Stimulated activated CD8-positive, alpha-beta memory T cell treated with anti-CD3 and anti-CD28 coated beads, Interleukin-7, amount 100 ng/mL, for 48 hours (primary cell): ENCODE data around the gene GPR137C.
"Not testable (repeated sequence)": the region's sequence is repeated elsewhere in the genome, so short reads cannot be mapped to it uniquely, and the experiment has no call there.

ENCODE experiments used
- DNase-seq, 2 donors: peaks; one replicate each; pipeline ENCODE4 v3.0.0-alpha.2; 2020; ENCODE audit warnings: low read depth in 1 of 2; ENCODE audit errors: extremely low read depth in 1 of 2

The GPR137C gene

DNA sequence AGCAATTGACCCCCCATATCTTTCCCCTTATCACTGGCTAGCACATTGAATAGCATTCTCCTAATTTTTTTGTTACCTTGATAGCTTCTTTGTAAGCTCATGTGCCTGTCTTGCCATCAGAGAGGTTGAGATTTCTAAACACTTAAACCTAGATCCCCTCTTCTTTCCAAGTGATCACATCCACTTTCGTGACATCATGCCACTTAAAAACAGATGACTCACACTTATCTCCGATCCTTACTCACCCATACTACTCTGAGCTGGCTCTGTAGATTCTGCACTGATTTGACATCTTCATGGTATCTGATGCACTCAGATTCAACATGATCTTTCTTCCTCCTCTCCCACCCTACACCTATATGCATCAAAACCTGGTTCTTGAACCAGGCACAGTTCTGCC lies 10.5 kb downstream of the GPR137C start:
- no peak for DNase-seq

DNA sequence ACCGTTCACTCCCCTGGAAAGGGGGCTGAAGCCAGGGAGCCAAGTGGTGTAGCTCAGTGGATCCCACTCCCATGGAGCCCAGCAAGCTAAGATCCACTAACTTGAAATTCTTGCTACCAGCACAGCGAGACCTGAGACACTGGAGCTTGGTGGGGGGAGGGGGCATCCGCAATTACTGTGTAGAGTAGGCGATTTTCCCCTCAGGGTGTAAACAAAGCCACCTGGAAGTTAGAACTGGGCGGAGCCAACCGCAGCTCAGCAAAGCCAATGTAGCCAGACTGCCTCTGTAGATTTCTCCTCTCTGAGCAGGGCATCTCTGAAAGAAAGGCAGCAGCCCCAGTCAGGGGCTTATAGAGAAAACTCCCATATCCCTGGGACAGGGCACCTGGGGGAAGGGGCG lies 15.8 kb downstream of the GPR137C start:
- DNase-seq, result not testable (repeated sequence)

DNA sequence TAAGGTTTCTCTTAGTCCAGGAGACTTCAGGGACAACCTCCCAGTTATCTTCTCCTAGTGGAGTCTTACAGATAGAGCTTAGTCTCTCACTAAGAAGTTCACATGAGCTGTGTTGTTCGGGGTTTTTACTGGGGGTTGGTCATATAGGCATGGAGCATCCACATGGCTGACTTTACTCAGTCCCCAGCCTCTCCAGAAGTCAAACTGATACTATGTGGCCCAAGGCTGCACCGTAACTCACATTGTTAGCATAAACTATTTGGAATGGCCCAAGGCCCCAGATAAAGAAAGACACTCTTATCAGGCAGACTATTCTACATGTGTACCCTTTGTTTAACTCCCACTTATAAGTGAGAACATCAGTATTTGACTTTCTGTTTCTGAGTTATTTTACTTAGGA lies 23.2 kb downstream of the GPR137C start:
- no peak for DNase-seq

DNA sequence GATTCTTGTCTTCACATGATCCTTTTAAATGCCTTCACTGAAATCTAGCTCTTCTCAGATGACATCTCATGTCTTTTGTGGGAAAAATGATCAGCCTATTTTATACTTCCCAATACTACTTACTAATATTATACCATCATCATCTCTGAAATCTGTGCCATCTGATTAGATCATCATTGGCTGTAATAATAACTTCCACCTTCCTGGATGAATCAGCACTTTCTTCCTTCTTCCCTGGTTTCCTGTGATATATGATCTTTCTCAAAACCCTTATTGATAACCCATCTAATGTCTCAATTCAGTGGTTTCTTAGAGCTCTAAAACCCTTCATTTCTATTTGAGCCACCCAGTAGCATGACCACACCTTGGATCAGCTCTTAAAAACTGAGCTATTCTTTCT lies 30.9 kb downstream of the GPR137C start:
- DNase-seq, result no peak

DNA sequence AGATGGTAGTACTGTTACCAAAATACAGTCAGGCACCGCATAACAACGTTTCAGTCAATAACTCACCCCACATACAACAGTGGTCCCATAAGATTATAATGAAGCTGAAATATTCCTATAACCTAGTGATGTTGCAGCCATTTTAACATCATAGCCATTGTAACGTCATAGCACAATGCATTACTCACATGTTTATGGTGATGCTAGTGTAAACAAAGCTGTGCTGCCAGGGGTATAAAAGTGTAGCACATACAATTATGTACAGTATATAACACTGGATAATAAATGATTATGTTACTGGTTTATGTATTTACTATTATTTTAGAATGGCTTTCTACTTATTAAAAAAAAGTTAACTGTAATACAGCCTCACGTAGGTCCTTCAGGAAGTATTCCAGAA lies 37.0 kb downstream of the GPR137C start:
- no peak for DNase-seq

DNA sequence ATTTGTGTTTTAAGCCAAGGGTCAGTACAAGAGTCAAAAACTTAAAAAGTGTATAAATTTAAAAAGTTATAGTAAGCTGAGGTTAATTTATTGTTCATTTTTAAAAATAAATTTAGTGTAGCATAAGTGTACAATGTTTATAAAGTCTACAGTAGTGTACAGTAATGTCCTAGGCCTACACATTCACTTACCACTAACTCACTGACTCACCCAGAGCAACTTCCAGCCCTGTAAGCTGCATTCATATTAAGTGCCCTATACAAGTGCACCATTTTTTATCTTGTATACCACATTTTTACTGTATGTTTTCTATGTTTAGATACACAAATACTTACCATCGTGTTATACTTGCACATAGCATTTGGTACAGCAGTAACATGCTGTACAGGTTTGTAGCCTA lies 37.7 kb downstream of the GPR137C start:
- DNase-seq, result no peak

DNA sequence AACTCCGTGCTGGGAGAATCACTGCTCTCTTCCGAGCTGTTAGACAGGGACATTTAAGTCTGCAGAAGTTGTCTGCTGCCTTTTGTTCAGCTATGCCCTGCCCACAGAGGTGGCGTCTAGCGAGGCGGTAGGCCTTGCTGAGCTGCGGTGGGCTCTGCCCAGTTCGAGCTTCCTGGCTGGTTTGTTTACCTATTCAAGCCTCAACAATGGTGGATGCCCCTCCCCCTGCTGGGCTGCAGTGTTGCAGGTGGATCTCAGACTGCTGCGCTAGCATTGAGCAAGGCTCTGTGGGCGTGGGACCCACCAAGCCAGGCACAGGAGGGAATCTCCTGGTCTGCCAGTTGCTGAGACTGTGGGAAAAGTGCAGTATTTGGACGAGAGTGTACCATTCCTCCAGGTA lies 43.7 kb downstream of the GPR137C start:
- DNase-seq, result no peak

DNA sequence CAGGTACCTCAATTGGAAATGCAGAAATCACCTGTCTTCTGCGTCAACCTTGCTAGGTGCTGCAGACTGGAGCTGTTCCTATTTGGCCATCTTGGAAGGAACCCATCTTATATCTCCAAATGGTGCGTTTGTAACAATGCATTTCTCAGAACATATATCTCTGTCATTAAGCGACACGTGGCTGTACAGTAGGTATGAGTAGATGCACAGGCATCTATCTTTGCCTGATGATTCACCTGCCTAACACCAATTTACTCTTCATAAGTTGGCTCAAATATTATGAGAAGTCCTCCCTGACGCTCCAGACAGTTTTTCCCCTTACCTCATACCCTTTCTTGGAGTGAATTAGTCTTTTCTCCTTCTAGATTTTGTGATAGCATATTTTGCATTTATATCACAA lies 44.2 kb downstream of the GPR137C start:
- no peak for DNase-seq

DNA sequence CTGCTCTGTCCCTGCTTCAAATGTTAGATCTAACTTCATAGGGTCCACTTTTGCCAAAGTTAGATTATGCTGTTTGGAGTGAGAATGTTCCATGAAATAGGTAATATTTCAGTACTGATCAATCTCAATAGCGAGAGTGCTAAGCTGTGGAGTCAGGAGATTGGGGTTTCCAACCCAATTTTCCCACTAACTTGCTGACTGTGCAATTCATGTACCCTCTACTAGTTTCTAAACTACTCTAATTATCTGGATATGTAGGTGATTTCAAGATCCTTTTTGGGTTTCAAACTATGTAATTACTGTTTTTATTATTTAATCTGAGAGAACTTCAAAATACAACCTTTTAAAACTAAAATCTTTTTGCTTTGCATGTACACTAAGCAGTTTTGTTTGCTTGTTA lies 45.9 kb downstream of the GPR137C start:
- DNase-seq, result no peak

DNA sequence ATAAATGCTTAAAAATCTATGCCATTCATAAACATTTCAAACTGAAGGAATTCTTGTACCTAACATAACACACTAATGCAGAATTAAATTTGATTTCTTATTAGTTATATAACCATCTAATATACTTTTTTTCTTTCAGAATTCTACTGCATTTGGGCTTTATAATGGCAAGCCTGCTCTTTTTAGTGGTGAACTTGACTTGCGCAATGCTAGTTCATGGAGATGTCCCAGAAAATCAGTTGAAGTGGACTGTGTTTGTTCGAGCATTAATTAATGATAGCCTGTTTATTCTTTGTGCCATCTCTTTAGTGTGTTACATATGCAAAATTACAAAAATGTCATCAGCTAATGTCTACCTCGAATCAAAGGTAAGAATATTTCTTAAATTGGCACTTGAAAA lies 47.3 kb downstream of the GPR137C start:
- DNase-seq, result no peak

DNA sequence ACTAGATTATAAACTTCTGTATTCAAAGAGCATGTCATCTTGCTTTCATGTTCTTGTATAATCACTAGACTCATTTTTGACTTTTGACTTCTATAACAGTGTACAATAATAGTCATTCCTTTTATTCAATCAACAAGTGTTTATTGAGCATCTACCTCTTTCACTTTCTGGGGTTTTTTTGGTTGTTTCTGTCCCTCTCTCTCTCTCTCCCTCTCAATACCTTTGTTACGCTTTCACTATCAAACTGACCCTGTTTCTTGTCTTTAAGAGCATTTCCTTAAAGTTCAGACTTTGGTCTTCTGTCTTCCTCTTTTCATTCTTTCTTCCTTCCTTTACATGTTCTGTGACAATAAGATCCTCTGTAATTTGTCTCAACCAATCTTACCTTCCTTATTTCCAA lies 49.5 kb downstream of the GPR137C start:
- DNase-seq, result no peak

DNA sequence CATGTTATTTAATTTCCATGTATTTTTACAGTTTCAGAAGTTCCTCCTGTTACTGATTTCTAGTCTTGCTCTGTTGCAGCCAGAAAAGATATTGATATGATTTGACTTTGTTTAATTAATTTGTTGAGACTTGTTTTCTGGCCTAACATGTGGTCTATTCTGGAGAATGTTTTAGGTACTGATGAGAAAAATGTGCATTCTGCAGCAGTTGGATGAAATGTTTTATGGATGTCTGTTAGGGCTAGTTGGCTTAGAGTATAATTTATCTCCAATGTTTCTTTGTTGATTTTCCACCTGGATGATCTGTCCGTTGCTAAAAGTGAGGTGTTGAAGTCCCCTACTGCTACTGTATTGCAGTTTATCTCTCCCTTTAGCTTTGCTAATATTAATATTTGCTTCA lies 54.4 kb downstream of the GPR137C start:
- no peak for DNase-seq

DNA sequence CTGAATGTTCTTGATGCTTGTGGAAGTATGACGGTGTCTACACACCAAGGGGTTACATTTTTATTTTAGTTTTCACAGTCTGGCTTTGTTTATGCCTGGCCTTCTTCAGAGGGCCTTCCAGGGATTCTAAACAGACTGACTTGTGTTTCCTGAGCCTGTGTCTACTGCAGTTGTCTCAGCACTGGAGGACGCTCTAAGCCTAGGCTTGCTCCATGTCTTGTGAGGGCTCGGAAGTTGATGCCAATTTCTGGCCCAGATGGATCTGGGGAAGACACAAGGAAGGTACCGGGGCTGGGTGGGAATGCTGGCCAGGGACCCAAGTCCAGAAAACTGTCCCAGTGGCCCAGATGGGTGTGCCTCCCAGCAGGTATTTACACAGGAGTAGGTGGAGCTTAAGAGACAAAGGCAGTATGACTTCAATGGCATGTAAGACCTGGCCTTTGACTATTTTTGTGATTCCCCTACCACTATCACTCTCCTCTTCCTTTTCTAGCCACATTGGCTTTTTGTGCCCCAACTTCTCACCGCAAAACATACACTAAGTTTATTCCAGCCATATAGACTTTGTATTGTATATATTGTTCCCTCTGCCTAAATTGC lies 56.9 kb downstream of the GPR137C start:
- no peak for DNase-seq

DNA sequence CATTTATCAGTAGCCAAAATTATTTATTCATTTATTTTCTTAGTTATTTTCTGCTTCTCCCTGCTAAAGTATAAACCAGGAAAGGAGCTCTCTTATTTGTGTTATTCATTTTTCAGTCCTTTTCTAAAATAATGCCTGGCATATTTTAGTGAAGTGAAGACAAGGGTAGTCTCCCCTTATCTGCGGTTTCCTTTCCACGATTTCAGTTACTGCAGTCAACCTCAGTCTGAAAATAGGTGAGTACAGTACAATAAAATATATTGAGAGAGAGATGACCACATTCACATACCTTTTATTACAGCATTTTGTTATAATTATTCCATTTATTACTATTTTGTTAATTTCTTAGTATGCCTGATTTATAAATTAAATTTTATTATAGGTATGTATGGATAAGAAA lies 57.6 kb downstream of the GPR137C start:
- DNase-seq, result no peak

DNA sequence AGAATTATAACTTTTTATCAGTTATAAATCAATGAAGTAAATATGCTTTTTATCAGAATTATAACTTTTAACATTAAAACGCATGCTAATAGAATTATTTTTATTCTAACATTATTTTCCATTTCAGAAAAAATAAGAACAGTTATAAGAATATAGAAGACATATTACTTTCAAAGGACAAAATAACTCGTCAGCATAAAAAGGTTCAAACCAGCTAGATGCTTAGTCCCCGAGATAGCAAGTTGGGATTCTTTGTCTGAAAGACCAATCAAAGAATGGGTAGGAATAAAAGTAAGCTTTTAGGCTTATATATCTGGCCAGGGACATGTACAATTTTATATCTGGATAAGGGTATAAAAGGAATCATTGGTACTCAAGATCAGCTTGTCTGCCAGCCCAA lies 66.0 kb downstream of the GPR137C start:
- DNase-seq, result no peak

DNA sequence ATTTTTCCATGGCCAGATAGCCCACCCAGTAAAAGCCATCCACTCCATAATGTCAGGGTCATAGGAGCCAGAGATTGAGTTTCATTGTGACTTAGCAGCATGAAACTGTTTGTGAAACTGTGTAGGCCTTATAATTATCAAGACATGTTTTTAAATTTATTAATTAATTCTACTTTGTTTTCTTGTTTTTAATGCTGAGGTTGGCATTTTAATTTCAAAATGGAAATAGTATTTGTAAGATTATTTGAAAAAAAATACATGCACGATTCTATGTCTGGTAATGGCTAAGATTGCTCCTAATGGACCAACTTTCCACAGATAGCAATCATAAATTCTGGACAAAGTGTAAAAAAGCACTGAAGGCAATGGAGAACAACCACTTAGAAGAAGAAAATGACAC lies 67.1 kb downstream of the GPR137C start:
- no peak for DNase-seq

DNA sequence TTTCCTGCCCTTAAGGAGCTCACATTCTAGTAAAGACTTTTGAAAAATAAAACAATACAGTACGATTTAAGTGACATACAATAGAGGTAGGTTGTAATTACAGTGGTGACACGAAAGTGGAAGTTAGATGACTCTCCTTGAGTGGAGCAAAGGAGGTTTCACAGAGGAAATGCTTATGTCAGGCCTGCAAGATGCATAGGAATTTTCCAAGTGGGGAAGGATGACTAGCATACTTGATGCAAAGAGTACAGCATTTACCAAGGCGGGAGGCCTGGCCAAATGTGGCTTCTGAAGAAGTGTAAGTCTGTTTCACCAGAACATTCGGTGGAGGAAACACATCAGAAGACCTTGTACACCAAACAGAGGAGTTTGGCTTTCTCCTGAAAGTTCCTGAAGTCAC lies 87.5 kb downstream of the GPR137C start:
- peak in 1 of 2 donors; percentile 8 for DNase-seq

DNA sequence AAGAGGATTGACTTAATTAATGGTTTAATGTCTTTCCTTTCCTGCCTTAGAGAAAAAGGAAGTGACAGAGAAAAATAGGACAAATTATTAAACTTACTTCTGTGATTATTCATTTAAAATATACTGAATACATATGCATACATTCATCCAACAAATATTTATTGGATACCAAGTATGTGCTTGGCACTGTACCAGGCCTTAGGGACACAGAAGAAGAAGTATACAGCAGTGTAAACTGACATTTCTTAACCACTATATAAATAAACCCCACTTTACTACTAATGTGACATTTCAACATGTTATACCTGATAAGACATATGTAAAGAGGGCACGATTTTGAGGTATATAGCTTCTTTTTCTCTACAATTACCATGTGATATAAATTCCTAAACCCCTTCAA lies 89.1 kb downstream of the GPR137C start:
- no peak for DNase-seq

DNA sequence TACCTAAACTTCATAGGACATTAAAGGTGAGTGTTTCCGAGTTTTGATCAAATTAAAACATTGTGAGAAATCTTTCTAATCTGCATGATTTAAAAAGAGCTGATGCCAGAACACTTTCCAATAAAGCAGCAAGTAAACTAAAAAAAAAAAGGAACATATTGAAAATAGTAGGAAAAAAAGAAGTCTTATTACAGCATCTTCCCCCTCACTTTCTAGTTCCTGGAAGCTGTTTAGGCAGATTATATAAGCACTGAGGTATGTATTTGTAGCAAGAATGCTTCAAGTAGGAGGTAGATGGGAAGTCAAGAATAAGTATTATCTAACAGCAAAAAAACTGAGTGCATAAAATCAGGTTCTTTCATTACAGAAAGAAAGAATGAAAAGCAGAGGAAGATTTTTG lies 96.9 kb downstream of the GPR137C start:
- DNase-seq, result no peak

DNA sequence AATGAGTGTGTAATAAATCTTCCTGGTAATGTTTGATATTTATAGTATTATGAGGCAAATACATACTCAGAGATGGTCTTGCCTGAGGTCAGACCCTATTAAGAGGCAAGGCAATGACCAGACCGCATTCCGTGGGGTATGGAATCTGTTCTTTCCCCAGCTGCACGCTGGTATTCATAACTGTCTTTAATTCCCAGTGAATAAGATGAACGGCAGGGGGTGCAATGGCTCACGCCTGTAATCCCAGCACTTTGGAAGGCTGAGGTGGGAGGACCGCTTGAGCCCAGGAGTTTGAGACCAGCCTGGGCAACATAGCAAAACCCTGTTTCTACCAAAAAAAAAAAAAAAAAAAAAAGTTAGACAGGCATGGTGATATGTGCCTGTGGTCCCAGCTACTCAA lies 98.1 kb downstream of the GPR137C start:
- DNase-seq, result no peak

DNA sequence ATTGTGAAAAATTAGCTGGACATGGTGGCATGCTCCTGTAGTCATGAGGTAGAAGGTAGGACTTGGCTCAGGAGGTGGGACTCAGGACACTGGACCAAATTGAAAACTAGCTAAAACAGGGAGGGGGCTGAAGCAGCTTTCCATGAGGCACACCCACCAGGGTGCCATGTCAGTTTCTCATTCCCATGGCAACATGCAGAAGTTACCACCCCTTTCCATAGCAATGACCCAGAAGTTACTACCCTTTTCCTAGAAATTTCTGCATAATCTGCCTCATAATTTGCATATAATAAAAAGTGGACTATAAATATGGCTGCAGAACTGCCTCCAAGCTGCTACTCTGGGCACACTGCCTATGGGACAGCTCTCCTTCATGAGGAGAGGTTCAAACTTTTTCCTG lies 104.3 kb downstream of the GPR137C start:
- DNase-seq, result no peak

DNA sequence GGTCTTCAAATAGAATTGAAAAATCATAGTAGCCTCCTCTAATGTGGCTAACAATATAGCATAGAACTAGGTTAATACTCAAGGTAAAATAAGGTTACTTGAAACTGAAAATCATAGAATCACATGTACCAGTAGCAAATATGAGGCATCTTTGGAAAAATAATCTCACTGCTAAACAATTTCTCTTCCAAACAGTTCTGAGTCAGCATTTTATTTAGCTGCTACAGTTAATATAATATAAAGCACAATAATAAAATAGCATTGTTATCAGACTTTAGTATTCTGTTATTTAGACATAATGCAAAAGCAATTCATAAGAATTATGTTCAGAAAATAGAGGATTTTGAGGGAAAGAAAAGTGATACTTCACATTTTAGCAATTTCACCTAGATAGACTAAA lies 107.7 kb downstream of the GPR137C start:
- DNase-seq, result no peak

DNA sequence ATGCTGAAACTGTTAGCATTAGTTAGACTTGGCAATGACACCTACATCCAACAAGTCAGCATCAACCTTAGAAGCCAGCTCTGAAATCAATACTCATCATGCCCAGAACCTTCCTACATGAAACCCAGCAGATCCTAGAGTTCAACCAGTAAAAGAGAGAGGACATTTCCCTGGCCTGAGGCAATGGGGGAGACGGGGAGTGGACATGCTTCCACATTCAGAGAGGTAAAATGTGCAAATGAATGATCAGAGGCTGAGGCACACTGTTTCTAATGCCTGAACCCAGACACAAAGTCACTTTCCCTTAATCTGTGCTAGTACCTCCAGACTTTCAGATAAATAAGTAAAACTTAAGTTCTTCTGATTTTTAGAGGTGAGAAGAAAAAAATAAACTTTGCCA lies 108.2 kb downstream of the GPR137C start:
- no peak for DNase-seq

DNA sequence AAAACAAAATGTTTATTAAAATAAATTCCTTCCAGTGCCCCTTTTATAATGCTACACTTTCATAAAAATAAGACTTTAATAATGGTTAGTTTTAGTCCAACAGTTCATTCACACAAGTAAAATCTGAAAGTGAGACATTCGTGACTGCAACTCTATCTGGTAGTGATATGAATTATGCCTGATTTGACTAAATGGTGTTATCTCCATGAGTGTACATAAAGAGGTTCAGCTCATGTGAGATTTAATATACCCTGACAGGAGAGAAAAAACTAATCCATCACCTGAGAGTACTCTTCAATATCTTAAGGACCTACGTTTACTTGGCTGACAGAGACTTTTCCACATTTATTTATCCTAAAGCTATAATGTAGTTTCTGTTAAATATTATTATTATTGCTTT lies 108.7 kb downstream of the GPR137C start:
- DNase-seq, result no peak
